ENCODE results near the gene KAT14.
"Not testable (repeated sequence)": the region's sequence is repeated elsewhere in the genome, so short reads cannot be mapped to it uniquely, and the experiment has no call there.

Gene KAT14

DNA sequence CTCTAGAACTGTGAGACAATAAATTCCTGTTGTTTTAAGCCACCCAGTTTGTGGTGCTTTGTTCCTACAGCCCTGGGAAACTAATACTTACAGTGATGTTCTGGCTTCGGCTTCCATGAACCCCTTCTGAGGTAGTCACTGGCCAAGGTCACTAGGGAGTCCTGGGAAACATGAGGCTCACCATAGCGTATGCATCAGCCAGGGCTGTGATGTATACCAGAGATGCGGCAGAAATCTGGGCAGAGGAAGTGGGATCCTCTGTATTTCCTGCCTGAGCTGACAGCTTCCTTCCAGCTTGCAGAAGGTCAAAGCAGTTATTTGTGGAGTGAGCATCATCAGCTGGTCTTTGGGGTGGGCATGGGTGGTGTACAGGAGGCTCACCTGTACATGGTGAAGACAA, 27.9 kb downstream of the KAT14 start:
- DNase-seq = no peak

GRCh38 chr20:18166241-18166881, 28.7 kb downstream of the KAT14 start:
- DNase-seq = no peak

DNA sequence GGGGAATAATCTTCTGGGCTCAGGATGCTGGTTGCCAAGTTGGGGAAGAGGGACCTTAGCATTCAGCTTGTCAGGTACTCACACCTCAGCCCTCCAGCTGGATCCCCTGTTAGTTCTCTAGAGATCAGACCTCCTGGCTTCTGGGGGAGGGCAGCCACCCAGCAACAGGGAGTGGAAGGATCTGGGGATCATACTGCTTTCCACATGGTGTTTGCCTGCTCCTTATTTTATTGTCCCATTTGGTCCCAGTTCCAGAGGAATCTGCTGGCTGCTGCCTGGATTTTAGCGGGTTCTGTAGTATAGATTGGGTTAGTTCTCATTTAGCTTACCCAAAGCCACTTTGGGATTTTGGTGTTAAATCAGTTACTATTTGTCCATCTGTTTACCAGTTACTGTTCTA, 29.3 kb downstream of the KAT14 start:
- DNase-seq = no peak

GRCh38 chr20:18172379-18172778, 34.7 kb downstream of the KAT14 start:
- no peak for DNase-seq

- no peak for DNase-seq
These were observed 37.4 kb downstream of the KAT14 start for GRCh38 chr20:18174906-18175683.

- DNase-seq = no peak
These were observed 38.7 kb downstream of the KAT14 start for GRCh38 chr20:18176318-18176785.

DNA sequence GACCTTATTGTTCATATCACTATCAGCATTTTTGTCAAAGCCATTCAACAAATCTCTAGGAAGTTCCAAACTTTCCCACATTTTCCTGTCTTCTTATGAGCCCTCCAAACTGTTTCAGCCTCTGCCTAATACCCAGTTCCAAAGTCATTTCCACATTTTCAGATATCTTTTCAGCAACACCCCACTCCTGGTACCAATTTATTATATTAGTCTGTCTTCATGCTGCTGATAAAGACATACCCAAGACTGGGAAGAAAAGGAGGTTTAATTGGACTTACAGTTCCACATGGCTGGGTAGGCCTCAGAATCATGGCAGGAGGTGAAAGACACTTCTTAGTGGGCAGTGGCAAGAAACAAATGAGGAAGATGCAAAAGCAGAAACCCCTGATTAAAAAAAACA, 42.7 kb downstream of the KAT14 start:
- DNase-seq = not testable (repeated sequence)

DNA sequence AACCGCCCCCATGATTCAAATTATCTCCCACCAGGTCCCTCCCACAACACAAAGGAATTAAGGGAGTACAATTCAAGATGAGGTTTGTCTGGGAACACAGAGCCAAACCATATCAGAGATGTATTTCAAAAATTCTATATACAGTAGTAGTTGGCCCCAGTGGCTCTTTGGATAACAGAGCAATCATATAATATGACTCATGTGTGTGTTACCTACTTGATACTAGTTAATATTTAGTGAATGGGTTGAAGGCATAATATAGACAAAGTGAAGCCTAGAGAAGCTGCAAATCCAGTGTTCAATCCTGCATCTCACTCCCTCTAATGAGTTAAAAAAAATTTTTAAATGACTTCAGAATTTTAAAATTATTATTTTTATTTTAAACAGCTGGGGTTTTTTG, 43.2 kb downstream of the KAT14 start:
- DNase-seq = no peak

DNA sequence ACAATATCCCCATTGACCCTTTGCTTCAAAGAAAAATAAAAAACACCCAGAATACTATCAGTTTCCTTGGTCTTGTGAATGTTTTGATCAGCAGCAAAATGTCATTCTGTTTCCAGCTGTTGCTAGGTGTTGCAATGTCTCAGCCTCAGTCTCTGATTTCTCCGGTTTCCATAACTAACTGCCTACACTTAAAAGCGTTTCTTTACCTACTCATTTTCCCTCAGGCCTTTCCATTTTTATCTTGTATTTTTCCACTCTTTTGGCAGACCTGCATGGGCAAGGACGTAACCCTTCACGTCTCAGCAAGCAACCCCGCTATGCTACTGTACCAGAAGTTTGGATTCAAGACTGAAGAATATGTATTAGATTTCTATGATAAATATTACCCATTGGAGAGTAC, 49.4 kb downstream of the KAT14 start:
- no peak for DNase-seq

GRCh38 chr20:18188434-18188833, 50.8 kb downstream of the KAT14 start:
- no peak for DNase-seq

- DNase-seq = no peak
These were observed 52.9 kb downstream of the KAT14 start for GRCh38 chr20:18190338-18191233.

DNA sequence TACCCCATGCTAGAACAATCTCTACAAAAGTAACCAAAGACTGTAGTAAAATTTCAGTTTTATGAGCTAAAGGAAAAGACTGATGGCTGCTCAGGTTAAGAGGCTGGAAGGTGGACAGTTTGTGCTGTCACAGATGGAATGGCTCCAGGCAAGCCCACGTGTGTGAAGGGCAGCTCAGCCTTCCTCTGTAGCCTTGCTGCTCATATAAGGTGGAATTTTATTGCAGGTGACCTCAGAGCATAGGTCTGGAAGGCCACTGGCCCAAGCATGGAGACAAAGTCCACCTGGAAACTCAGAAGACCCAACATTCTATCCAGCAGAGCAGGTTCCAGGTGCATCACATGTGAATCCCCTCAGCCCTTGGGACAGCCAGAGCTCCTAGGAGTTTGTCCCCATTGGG, 53.6 kb downstream of the KAT14 start:
- DNase-seq = no peak

- not testable (repeated sequence) for DNase-seq
These were observed 56.8 kb downstream of the KAT14 start for GRCh38 chr20:18194461-18194860.

GRCh38 chr20:18195931-18196330, 58.3 kb downstream of the KAT14 start:
- DNase-seq = no peak

DNA sequence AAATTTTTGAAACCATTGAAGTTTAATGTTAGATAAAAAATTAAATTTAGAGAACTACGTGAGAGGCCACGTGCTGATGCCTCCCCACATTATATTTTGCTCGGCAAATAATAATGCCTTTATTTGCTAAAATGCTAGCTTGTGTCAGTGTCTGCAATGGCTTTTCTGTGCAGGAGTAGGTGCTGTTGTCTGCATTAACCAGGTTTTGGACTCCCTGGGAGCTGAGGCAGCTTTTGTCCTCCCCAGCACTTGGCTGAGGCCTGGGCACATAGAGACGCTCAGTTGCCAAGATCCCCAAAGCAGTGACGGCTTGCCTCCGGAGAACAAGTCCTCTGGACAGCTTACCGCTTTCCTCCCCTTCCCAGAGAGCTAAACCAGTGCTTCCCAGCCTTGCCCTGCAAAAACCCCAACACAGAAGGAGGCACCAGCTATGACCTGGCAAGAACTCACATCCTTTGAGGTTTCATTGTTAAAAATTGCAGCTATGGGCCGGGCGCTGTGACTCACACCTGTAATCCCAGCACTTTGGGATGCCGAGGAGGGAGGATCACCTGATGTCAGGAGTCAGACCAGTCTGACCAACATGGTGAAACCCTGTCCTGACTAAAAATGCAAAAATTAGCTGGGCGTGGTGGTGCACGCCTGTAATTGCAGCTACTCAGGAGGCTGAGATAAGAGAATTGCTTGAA, 59.9 kb downstream of the KAT14 start:
- no peak for DNase-seq

DNA sequence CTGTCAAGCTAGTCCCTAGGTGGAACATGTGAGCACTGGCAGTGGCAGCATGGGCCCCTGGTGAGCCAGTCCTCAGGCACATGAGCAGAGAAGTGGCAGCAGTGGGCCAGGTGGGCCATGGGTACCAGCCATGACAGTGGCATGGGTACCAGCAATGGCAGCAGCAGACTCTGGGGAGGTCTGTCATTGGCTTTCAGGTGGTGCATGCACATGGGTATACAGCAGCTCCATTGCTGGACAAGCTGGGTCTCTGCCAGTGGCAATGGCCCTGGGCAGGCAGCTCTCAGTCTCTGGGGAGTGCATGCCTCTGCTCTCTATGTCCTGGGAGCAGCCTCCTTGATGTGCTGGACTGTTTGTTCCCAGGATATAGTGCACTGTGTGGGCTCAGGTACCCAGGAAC, 65.3 kb downstream of the KAT14 start:
- no peak for DNase-seq

DNA sequence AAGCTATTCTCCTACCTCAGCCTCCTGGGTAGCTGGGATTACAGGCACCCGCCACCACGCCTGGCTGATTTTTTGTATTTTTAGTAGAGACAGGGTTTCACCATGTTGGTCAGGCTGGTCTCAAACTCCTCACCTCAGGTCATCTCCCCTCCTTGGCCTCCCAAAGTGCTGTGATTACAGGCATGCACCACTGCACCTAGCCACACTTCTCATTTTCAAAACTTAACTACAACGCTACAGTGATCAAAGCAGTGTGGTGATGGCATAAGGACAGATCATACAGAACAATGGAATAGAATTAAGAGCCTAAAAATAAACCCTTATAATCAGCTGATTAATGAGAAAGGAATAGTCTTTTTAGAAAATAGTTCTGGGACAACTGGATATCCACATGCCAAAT, 66.0 kb downstream of the KAT14 start:
- not testable (repeated sequence) for DNase-seq

GRCh38 chr20:18213002-18213401, 75.3 kb downstream of the KAT14 start:
- DNase-seq = no peak

DNA sequence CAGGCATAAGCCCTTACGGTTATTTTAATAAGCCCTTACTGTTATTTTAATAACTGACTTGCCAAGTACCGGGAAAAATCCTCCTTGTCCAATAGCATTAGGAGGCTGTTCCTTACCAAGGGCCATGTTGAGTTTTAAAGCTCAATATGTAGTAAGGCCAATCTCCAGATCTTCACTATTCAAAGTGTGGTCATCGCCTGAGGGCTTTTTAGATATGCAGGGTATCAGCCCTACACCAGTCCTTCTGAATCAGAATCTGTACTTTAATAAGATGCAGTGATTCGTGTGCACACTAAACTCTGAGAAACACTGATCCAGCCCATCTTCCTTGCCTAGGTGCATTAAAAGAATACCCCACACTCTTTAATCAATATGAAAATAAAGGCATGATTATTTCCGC, 77.9 kb downstream of the KAT14 start:
- no peak for DNase-seq

- DNase-seq = no peak
These were observed 80.6 kb downstream of the KAT14 start for GRCh38 chr20:18218280-18218679.

GRCh38 chr20:18223409-18223808, 85.7 kb downstream of the KAT14 start:
- DNase-seq = no peak

DNA sequence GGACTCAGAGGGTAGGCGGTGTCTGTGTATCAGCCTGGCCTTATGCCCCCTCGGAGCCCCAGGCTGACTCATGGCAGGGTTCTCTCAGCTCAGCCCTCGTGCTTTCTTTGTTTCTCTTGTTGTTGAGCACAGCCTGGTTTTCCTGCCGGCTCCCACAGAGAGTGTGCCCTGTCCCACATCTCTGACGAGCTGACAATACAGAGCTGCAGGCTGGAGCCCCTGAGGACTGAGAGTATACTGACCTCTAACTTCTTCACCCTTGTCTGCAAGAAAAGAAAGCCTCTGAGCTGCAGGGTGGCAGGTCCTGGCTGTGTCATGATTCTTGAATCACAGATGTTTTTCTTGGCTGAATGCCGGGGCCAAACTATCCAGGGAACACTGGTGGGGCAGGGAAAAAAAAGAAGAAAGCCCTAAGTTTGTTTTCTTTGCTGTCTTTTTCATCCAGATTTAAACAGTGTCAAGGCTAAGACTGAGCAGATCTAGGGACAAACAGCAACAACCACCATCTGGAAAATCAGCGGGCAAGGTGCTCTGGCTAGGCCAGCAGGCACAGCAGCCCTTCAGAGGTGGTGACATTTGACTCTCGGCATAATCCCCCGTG, 87.4 kb downstream of the KAT14 start:
- DNase-seq = no peak

DNA sequence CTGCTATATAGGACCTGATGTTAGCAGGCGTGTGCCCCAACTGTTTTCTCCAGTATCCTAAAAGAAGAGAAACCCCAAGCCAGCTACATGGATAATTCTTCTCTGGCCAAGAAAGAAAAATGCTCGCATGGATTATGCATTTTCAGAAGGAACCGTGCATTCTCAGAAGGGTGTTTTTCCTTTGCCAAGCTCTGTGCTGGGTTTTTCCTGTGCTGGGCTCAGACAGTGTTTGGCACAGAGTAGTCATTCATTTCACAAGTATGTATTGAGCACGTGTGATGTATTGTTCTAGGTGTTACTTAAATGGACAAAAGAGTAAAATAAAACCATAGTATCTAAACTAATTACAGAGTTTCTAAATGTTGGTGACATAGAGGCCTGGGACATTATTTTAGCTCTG, 88.0 kb downstream of the KAT14 start:
- no peak for DNase-seq
